Dermis microvascular lymphatic vessel endothelial cell (primary cell): ENCODE data around the gene HSD17B14. TPM values are rescaled to one million over a fixed set of nuclear protein-coding genes. Genes with fewer than 3 reads are reported as not detected.
"Not testable (repeated sequence)": the region's sequence is repeated elsewhere in the genome, so short reads cannot be mapped to it uniquely, and the experiment has no call there.

ENCODE experiments used
- DNase-seq, 2 donors: peaks; one replicate each; pipeline versions ENCODE4 v3.0.0 to v3.0.0-alpha.2; 2010; ENCODE audit warnings: low read depth in 2 of 2
- total RNA-seq: library from RNA; depleted of rRNA; stranded (reverse); fragments of >200 nt; gene quantifications from 2 replicates; pipeline ENCODE4 v1.2.1, GENCODE V29; 2014

HSD17B14 gene
- total RNA-seq, 1 donor from 2014 or later: 2.8 TPM

- DNase-seq: peak in 1 of 2 donors; percentile 27
These were observed 36.7 kb downstream of the HSD17B14 start for GRCh38 chr19:48799358-48800300.

- DNase-seq: peak in 1 of 2 donors; percentile 26
These were observed 37.4 kb downstream of the HSD17B14 start for GRCh38 chr19:48798937-48799336.

DNA sequence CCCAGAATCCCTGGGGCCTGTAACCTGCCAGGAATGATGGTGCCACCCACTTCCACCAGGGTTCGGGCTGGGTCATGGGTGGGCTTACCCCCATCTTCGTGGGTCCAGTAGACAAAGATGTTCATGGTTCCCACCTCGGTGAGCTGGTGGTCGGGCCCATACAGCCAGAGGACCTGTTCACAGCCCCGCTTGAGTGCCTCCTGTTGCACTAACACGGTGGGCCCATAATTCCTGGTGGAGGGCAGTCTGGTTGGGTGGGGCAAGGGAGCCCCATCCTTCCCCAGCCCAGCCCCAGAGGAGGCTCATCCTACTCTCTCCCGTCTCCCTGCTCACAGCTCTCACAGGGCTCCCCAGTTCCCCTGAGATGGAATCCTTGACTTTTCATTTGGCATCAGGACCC is 39.2 kb downstream of the HSD17B14 start:
- DNase-seq: no peak

DNA sequence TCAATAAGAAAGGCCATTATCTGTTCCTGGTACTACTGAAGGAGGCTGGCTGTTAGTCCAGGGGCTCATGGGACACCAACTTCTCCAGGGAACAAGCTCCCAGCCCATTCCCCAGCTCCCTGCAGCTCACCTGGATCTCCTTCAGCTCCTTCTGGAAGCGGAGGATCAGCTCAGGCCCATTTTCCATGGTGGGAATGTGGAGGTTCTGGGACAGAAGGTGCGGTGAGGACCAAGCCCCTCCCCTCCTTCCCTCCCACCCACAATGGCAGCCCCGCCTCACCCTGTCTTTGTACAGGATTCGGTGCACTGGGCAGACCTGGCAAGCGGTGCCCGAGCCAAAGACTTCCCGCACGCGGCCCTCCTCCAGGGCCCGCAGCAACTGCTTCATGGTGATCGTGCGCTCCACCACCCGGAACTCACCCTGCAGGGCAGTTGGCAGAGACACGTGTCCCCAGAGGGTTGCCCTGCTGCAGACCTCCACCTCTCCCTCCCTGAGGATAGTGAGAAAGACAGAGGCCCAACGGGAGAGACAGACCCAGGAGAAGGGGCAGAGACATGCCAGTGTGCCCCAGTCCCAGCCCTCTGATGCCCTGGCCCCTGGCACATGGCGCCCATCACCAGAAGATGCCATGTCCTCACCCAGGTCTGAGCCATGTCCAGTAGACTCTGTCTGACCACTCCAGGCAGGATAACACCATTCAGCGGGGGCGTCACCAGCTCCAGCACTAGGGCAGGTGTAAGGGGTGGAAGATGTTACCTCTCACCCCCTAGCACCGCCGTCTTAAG is 39.8 kb downstream of the HSD17B14 start:
- no peak for DNase-seq

- DNase-seq: no peak
These were observed 40.6 kb downstream of the HSD17B14 start for GRCh38 chr19:48795685-48796070.

DNA sequence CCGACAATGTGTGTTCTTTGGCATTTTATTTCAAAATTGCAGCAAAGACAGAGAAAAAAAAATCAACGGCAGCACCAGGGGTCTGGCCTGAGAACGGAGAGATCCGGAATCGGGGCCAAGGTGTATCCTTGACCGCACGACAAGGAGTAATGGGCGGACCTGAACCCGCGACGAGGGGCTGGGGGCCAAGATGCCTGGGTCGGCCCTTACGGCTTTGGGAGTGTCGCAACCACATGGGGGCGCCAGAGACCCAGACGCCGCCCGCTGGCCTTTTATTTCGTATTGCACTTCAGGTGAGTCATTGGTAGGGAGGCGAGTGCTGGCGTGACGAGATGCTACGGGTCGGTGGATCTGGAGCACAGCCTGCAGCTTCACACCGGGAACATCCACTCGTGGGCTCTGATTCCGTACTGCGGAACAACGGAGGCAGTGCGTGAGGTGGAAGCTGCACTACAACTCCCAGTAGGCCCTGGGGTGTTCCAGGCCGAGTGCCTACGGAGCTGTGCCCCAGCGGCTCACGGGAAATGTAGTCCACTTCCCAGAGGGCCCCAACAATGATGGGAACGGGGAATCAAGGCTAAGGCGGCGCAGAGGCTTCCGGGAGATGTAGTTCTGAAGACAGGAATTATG is 41.1 kb downstream of the HSD17B14 start:
- DNase-seq: peak; percentile 83 to 94

DNA sequence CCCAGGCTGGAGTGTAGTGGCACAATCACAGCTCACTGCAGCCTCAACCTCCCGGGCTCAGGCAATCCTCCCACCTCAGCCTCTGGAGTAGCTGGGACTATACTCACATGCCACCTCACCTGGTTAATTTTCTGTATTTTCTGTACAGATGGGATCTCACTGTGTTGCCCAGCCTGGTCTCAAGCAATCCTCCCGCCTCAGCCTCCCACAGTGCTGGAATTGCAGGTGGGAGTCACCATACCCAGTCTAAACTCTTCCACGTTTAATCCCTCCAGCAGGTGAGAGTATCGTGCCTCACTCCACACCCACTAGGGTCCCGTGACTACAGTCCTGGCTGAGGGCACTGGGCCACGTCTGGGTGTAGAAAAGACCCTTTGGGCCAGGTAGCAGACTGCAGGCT is 42.0 kb downstream of the HSD17B14 start:
- no peak for DNase-seq

GRCh38 chr19:48793271-48793670 is 43.0 kb downstream of the HSD17B14 start:
- DNase-seq: no peak

DNA sequence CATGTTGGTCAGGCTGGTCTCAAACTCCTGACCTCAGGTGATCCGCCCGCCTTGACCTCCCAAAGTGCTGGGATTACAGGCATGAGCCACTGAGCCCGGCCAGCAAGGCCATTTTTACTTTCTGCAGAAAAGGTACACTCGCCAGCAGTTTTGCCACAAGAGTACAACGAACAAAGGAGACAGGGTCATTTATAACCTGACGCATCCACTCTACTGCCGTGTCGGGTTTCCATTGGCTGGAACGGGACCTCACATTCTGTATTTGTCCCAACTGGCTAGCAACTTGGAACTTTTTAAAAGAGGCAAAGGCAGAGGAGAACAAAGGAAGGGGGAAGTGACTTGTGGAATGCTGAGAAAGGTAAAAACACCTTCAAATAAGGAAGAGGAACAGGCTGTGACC is 49.0 kb downstream of the HSD17B14 start:
- DNase-seq: not testable (repeated sequence)

GRCh38 chr19:48786422-48786821 is 49.9 kb downstream of the HSD17B14 start:
- DNase-seq: not testable (repeated sequence)

DNA sequence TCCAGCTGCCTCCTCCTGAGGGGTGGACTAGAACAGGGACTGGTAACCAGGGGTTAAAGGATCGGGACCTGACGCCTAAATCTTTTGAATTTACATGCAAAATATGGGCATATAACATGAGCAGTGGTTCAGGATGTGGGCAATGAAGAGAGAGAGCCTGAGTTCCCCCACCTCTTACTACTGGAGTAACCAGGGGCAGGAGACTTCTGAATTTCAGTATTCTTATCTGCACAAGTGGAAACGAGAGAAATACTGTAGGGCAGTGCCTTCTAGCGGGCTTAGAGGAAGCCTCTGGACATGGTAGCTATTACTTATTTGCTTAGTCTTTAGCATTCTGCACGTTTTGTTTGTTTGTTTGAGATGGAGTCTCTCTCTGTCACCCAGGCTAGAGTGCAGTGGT is 51.8 kb downstream of the HSD17B14 start:
- DNase-seq: no peak

GRCh38 chr19:48780631-48781391 is 55.5 kb downstream of the HSD17B14 start:
- peak in 1 of 2 donors; percentile 48 for DNase-seq

GRCh38 chr19:48779636-48780035 is 56.7 kb downstream of the HSD17B14 start:
- DNase-seq: no peak

DNA sequence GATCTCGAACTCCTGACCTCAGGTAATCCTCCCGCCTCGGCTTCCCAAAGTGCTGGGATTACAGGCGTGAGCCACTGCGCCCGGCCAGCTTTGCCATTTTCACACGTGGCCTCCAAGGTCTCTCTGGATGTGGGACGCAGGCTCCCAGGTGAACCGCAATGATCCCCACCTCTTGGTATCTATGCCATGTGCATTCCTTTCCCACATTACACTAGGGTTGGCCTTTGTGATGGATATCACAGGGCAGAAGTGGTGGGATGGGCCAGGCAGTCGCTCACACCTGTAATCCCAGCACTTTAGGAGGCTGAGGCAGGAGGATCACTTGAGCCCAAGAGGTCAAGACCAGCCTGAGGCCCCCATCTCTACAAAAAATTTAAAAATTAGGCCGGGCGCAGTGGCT is 58.6 kb downstream of the HSD17B14 start:
- DNase-seq: no peak

DNA sequence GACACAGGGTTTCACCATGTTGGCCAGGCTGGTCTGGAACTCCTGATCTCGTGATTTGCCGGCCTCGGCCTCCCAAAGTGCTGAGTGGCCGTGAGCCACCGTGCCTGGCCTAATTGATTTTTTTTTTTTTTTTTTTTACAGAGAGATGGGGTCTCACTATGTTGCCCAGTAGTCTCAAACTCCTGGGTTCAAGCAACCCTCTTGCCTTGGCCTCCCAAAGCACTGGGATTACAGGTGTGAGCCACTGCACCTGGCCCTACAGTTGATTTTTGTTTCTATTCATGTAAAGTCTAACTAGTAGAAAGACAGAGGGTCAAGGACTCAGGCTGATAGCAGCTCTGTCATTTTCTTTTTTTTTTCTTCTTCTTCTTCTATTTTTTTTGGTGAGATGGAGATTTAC is 59.2 kb downstream of the HSD17B14 start:
- DNase-seq: no peak

- peak; percentile 53 to 88 for DNase-seq
These were observed 63.8 kb downstream of the HSD17B14 start for GRCh38 chr19:48772503-48772953.

GRCh38 chr19:48770734-48771472 is 65.4 kb downstream of the HSD17B14 start:
- no peak for DNase-seq

- DNase-seq: no peak
These were observed 66.0 kb downstream of the HSD17B14 start for GRCh38 chr19:48770266-48770665.

- no peak for DNase-seq
These were observed 67.1 kb downstream of the HSD17B14 start for GRCh38 chr19:48768994-48769713.
